CD4-positive, CD25-positive, alpha-beta regulatory T cell (primary cell): ENCODE data around the gene WNK2. TPM values are rescaled to one million over a fixed set of nuclear protein-coding genes. Genes with fewer than 3 reads are reported as not detected.
A peak's percentile ranks its signal among the peaks of the same experiment; 100 is the strongest.
"Not testable (repeated sequence)": the region's sequence is repeated elsewhere in the genome, so short reads cannot be mapped to it uniquely, and the experiment has no call there.

Source experiments
- ATAC-seq, 2 donors: fragments of 150-1000 bp; cut with Tn5 transposase; one replicate each; pipeline ENCODE4 v1.10.0; 2021; ENCODE audit warnings: low read depth in 2 of 2, moderate number of reproducible peaks in 2 of 2, moderate library complexity in 1 of 2
- DNase-seq, 3 donors: peaks; one replicate each; pipeline versions ENCODE4 v3.0.0 to v3.0.0-alpha.2; 2012 to 2022; ENCODE audit warnings: mixed read lengths in 1 of 3
- H3K27ac ChIP-seq: one replicate; pipeline ENCODE4 v1.7.0; 2013; ENCODE audit warnings: mild to moderate bottlenecking, low read length; ENCODE audit not compliant: insufficient read depth, poor library complexity, severe bottlenecking
- H3K27me3 ChIP-seq: one replicate; pipeline ENCODE4 v1.7.0; 2013; ENCODE audit warnings: low read length; ENCODE audit not compliant: control insufficient read depth, insufficient read depth
- H3K36me3 ChIP-seq: one replicate; pipeline ENCODE4 v1.7.0; 2013; ENCODE audit warnings: mild to moderate bottlenecking, low read length, moderate library complexity; ENCODE audit not compliant: control insufficient read depth, insufficient read depth
- H3K4me1 ChIP-seq: 2 replicates; pipeline ENCODE4 v1.7.0; 2013; ENCODE audit warnings: mild to moderate bottlenecking, low read length; ENCODE audit not compliant: insufficient read depth, control insufficient read depth, poor library complexity, severe bottlenecking
- H3K4me3 ChIP-seq: one replicate; pipeline ENCODE4 v1.7.0; 2013; ENCODE audit warnings: low read depth, mild to moderate bottlenecking, low read length, moderate library complexity
- H3K9me3 ChIP-seq, 2 experiments: 1 replicate in 1 of 2; 2 replicates in 1 of 2; pipeline ENCODE4 v1.7.0; 2013; ENCODE audit warnings: low read length in 2 of 2, mild to moderate bottlenecking in 1 of 2, moderate library complexity in 1 of 2; ENCODE audit not compliant: control insufficient read depth in 2 of 2
- H3K27ac Mint-ChIP-seq, 3 donors: one replicate each; pipeline ENCODE4 v1.8.0; 2020 to 2022; ENCODE audit warnings: mild to moderate bottlenecking in 3 of 3, mixed read lengths in 3 of 3, moderate library complexity in 2 of 3
- H3K27me3 Mint-ChIP-seq: one replicate; pipeline ENCODE4 v1.8.0; 2022; ENCODE audit warnings: mild to moderate bottlenecking, mixed read lengths
- H3K36me3 Mint-ChIP-seq: one replicate; pipeline ENCODE4 v1.8.0; 2020; ENCODE audit warnings: mixed read lengths
- H3K4me1 Mint-ChIP-seq, 4 donors: one replicate each; pipeline ENCODE4 v1.8.0; 2020 to 2022; ENCODE audit warnings: mixed read lengths in 4 of 4, mild to moderate bottlenecking in 1 of 4
- H3K4me3 Mint-ChIP-seq, 4 donors: one replicate each; pipeline ENCODE4 v1.8.0; 2020 to 2022; ENCODE audit warnings: mild to moderate bottlenecking in 4 of 4, mixed read lengths in 4 of 4, moderate library complexity in 3 of 4
- H3K9me3 Mint-ChIP-seq, 7 donors: one replicate each; pipeline ENCODE4 v1.8.0; 2020 to 2022; ENCODE audit warnings: mixed read lengths in 7 of 7, mild to moderate bottlenecking in 3 of 7, moderate library complexity in 2 of 7
- polyA plus RNA-seq, 4 donors: library from polyadenylated mRNA; unstranded; fragments of 300-500 nt; fragmentation: Illumina TruSeq; gene quantifications; one replicate each; pipeline ENCODE4 v1.2.3, GENCODE V29; 2021
- total RNA-seq: library from RNA; stranded (reverse); gene quantifications from one replicate; pipeline ENCODE4 v1.2.3, GENCODE V29; 2022

The WNK2 gene
- total and polyA plus RNA-seq, 5 donors from 2014 or later: 0.22 TPM; not detected in 4

DNA sequence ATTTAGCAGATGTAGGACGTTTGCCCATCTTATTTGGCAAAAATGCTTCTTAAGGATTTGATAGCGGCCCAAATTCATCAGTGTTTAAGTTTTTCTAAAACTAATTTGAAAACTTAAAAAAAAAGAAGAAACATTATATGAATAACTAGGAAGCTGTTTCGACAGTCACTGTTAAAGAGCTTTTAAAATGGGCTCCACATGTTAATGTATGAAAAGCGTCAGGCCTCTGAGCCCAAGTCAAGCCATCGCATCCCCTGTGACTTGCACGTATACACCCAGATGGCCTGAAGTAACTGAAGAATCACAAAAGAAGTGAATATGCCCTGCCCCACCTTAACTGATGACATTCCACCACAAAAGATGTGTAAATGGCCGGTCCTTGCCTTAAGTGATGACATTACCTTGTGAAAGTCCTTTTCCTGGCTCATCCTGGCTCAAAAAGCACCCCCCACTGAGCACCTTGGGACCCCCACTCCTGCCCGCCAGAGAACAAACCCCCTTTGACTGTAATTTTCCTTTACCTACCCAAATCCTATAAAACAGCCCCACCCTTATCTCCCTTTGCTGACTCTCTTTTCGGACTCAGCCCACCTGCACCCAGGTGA, 163.5 kb downstream of the WNK2 start:
- not testable (repeated sequence) for ATAC-seq, H3K27ac Mint-ChIP-seq, H3K9me3 ChIP-seq, DNase-seq, H3K36me3 ChIP-seq, H3K4me3 Mint-ChIP-seq, H3K27ac ChIP-seq, H3K4me1 Mint-ChIP-seq, H3K4me1 ChIP-seq, H3K4me3 ChIP-seq, H3K9me3 Mint-ChIP-seq, H3K36me3 Mint-ChIP-seq
- peaks cover 43% of the 10 kb centered on the region for H3K27me3 Mint-ChIP-seq
- H3K27me3 ChIP-seq: peaks cover 13% of the 10 kb centered on the region

DNA sequence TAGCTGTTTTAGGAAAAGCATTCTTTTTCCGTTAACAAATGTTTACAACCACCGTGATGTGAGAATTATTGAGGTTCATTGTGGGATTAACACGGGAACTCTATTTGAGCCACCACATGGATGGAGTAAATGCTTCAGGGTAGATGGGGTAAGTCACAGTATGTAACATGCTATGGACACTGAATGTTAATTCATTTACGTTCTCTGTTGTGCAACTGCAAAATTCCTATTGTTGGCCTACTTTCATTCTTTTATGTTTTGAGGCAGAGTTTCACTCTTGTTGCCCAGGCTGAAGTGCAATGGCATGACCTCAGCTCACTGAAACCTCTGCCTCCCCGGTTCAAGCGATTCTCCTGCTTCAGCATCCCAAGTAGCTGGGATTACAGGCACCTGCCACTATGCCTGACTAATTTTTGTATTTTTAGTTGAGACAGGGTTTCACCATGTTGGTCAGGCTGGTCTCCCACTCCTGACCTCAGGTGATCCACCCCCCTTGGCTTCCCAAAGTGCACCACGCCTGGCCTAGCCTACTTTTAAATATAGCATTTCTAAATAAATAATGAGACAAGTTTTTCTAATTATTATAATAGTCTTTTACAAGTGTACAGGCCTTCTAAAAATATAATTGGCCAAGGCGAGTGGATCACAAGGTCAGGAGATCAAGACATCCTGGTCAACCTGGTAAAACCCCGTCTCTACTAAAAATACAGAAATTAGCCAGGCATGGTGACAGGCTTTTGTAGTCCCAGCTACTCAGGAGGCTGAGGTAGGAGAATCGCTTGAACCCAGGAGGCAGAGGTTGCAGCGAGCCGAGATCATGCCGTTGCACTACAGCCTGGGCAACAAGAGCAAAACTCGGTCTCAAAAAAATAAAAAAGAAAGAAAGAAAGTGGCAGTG, 169.7 kb downstream of the WNK2 start:
- not testable (repeated sequence) for H3K27ac Mint-ChIP-seq, ATAC-seq, H3K27me3 ChIP-seq, H3K36me3 ChIP-seq, H3K4me3 Mint-ChIP-seq, H3K4me1 Mint-ChIP-seq, H3K4me3 ChIP-seq, H3K27me3 Mint-ChIP-seq, H3K36me3 Mint-ChIP-seq, H3K9me3 Mint-ChIP-seq, H3K9me3 ChIP-seq, DNase-seq, H3K27ac ChIP-seq, H3K4me1 ChIP-seq

DNA sequence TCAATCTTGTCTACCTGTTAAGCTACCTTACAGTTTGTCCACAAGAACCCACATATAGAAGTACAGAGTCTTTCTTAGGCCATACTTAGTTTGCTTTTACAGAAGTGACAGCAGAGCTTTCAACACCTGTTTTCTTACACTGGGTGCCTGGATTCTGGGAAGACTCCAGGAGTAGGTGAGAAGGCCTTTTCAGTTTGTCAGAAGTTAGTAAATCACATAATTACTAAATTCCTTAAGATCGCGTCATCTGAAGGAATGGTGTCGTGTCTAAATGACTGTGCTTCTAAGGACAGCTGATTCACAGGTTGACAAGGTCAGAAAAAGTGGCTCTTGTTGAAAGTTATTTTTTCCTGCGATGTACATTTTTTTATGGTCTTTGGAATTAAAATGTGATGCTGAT, 170.5 kb downstream of the WNK2 start:
- no peak overlapping the region for H3K4me3 ChIP-seq
- Mint-ChIP-seq H3K4me3 (no peak overlapping the region), H3K27ac (no peak overlapping the region), H3K27me3 (no peaks in the 10 kb centered on the region), H3K36me3 (no peaks in the 10 kb centered on the region), H3K4me1 (no peaks in the 10 kb centered on the region), H3K9me3 (peaks cover 0 to 2% (median 0%) of the 10 kb centered on the region in 7 donors)
- H3K9me3 ChIP-seq: no peaks in the 10 kb centered on the region
- no peaks in the 10 kb centered on the region for H3K4me1 ChIP-seq
- peaks cover 4% of the 10 kb centered on the region for H3K27me3 ChIP-seq
- no peaks in the 10 kb centered on the region for H3K36me3 ChIP-seq
- ATAC-seq (no peak), DNase-seq (no peak)
- H3K27ac ChIP-seq: no peak overlapping the region

DNA sequence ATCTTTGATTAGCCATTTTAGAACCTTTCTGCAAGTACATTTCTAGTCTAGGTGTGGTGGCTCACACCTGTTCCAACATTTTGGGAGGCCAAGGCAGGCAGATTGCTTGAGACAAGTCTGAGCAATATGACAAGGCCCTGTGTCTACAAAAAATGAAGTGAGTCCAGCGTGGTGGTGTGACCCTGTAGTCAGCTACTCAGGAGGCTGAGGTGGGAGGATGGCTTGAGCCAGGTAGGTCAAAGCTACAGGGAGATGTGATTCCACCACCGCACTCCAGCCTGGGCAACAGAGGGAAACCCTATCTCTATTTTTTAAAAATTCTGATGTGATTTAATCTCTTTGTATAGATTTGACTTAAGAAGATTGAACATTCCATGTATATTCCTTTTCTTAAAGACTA, 171.9 kb downstream of the WNK2 start:
- H3K9me3 Mint-ChIP-seq: peaks cover 0 to 10% (median 0%) of the 10 kb centered on the region in 7 donors
- H3K27ac Mint-ChIP-seq: no peak overlapping the region
- H3K36me3 Mint-ChIP-seq: no peaks in the 10 kb centered on the region
- no peaks in the 10 kb centered on the region for H3K27me3 Mint-ChIP-seq
- no peak overlapping the region for H3K27ac ChIP-seq
- ATAC-seq (no peak), DNase-seq (no peak)
- H3K27me3 ChIP-seq: peaks cover 4% of the 10 kb centered on the region
- H3K4me3 Mint-ChIP-seq: no peak overlapping the region
- H3K4me3 ChIP-seq: no peak overlapping the region
- H3K4me1 ChIP-seq: no peaks in the 10 kb centered on the region
- peaks cover 0 to 1% of the 10 kb centered on the region in 2 experiments for H3K9me3 ChIP-seq
- no peaks in the 10 kb centered on the region for H3K4me1 Mint-ChIP-seq
- H3K36me3 ChIP-seq: no peaks in the 10 kb centered on the region

DNA sequence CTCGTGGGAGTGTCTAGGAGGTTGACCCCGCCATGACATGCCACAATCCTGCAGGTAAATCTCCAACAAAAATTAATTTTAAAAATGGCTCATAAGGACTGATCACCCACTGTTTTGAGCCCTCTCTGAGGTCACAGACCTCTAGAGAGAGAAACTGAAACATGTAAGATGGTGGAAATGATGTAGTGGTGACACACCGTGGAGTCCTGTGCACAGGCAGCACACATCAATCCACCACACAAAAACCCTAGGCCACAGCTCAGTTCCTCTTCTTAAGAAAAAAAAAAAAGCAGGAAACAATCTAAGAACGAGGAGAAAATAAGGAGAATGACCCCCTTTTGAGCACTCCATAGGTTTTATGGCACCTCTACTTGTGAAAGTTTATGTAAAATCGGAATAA, 173.7 kb downstream of the WNK2 start:
- H3K36me3 ChIP-seq: no peaks in the 10 kb centered on the region
- H3K4me3 ChIP-seq: no peak overlapping the region
- H3K9me3 ChIP-seq: peaks cover 9 to 10% of the 10 kb centered on the region in 2 experiments
- Mint-ChIP-seq H3K9me3 (peaks cover 0 to 20% (median 0%) of the 10 kb centered on the region in 7 donors), H3K4me1 (no peaks in the 10 kb centered on the region), H3K4me3 (no peak overlapping the region), H3K27me3 (no peaks in the 10 kb centered on the region), H3K27ac (no peak overlapping the region), H3K36me3 (no peaks in the 10 kb centered on the region)
- peak in 1 of 2 donors; percentile 34 for ATAC-seq
- DNase-seq: peak in 1 of 3 donors; percentile 58
- H3K27ac ChIP-seq: no peak overlapping the region
- H3K4me1 ChIP-seq: no peaks in the 10 kb centered on the region
- H3K27me3 ChIP-seq: peaks cover 4% of the 10 kb centered on the region

DNA sequence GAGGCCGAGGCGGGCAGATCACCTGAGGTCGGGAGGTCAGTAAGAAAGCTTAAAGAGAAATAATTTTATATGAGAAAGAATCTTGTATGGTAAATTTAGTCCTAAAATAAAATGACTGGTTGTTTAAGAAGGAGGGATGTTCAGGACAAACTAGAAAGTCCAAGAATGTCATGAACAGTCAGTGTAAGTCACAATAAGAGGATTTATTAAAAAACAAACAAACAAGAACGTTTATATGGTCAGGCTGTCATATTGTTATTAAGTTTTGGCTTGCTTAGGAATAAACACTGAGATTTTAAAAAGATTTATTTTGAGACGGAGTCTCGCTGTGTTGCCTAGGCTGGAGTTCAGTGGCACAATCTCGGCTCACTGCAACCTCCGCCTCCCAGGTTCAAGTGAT, 176.0 kb downstream of the WNK2 start:
- H3K27me3 Mint-ChIP-seq, ATAC-seq, H3K36me3 Mint-ChIP-seq, H3K36me3 ChIP-seq, H3K4me1 ChIP-seq, H3K27ac ChIP-seq, H3K9me3 ChIP-seq, DNase-seq, H3K4me3 ChIP-seq, H3K4me3 Mint-ChIP-seq, H3K4me1 Mint-ChIP-seq, H3K27ac Mint-ChIP-seq, H3K27me3 ChIP-seq: not testable (repeated sequence)
- H3K9me3 Mint-ChIP-seq: peaks cover 0 to 20% (median 3%) of the 10 kb centered on the region in 7 donors

DNA sequence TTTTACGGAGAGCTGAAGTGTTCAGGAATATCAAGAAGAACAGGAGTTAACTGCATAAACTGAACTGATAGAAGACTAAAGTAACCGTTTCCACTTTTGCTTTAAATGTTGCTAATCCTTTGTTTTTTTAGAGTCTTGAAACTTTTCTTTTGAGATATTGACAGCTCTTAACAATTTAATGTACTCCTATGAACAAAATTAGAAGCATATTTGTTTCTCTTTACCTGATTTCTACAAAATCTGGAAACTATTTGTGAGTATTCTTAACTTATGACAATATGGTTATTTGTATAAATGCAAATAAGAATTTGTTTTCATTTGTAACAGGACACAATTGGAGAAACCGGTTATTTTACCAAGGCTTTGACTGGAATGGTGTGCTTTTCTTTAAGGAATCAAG, 178.1 kb downstream of the WNK2 start:
- ATAC-seq: no peak
- no peak for DNase-seq
- no peaks in the 10 kb centered on the region for H3K36me3 ChIP-seq
- H3K4me1 Mint-ChIP-seq: no peaks in the 10 kb centered on the region
- H3K27ac ChIP-seq: no peak overlapping the region
- peaks cover 15% of the 10 kb centered on the region for H3K27me3 Mint-ChIP-seq
- H3K4me1 ChIP-seq: no peaks in the 10 kb centered on the region
- peaks cover 0 to 20% (median 2%) of the 10 kb centered on the region in 7 donors for H3K9me3 Mint-ChIP-seq
- H3K9me3 ChIP-seq: peaks cover 9 to 10% of the 10 kb centered on the region in 2 experiments
- H3K4me3 ChIP-seq: no peak overlapping the region
- H3K4me3 Mint-ChIP-seq: no peak overlapping the region
- no peak overlapping the region for H3K27ac Mint-ChIP-seq
- H3K36me3 Mint-ChIP-seq: no peaks in the 10 kb centered on the region
- H3K27me3 ChIP-seq: peaks cover 4% of the 10 kb centered on the region
